HG02588 (cell line): Measurements from ENCODE around the gene ODC1.
"Not testable (repeated sequence)": the region's sequence is repeated elsewhere in the genome, so short reads cannot be mapped to it uniquely, and the experiment has no call there.

ENCODE experiments used
- ATAC-seq: cut with Tn5 transposase; IDR thresholded peaks from one replicate; pipeline ENCODE4 v1.9.1; 2021; ENCODE audit warnings: mild to moderate bottlenecking, moderate library complexity; ENCODE audit not compliant: unreplicated experiment

The ODC1 gene

GRCh38 chr2:10454505-10454904, 6.4 kb upstream of the ODC1 start:
- no peak for ATAC-seq

GRCh38 chr2:10453905-10454298, 5.8 kb upstream of the ODC1 start:
- ATAC-seq: no peak

GRCh38 chr2:10452956-10453904, 5.1 kb upstream of the ODC1 start:
- ATAC-seq: no peak

- ATAC-seq: no peak
Observed at GRCh38 chr2:10452312-10452711, 4.2 kb upstream of the ODC1 start.

GRCh38 chr2:10451819-10452218, 3.7 kb upstream of the ODC1 start:
- no peak for ATAC-seq

GRCh38 chr2:10449838-10450691, 1.9 kb upstream of the ODC1 start:
- ATAC-seq: no peak

- ATAC-seq: no peak
Observed at GRCh38 chr2:10449486-10449831, 1.3 kb upstream of the ODC1 start.

GRCh38 chr2:10448576-10449485, 704 bp upstream of the ODC1 start:
- ATAC-seq: peak; percentile 56

- peak; percentile 26 for ATAC-seq
Observed at GRCh38 chr2:10447300-10447894, 730 bp downstream of the ODC1 start.

GRCh38 chr2:10446631-10447030, 1.5 kb downstream of the ODC1 start:
- no peak for ATAC-seq

- ATAC-seq: no peak
Observed at GRCh38 chr2:10444463-10444862, 3.7 kb downstream of the ODC1 start.

- ATAC-seq: not testable (repeated sequence)
Observed at GRCh38 chr2:10442469-10443126, 5.5 kb downstream of the ODC1 start.

- no peak for ATAC-seq
Observed at GRCh38 chr2:10441948-10442347, 6.2 kb downstream of the ODC1 start.

- no peak for ATAC-seq
Observed at GRCh38 chr2:10440736-10441135, 7.4 kb downstream of the ODC1 start.

GRCh38 chr2:10439971-10440370, 8.2 kb downstream of the ODC1 start:
- ATAC-seq: no peak

GRCh38 chr2:10439185-10439879, 8.8 kb downstream of the ODC1 start:
- no peak for ATAC-seq

GRCh38 chr2:10438688-10439087, 9.4 kb downstream of the ODC1 start:
- no peak for ATAC-seq

GRCh38 chr2:10437806-10438205, 10.3 kb downstream of the ODC1 start:
- ATAC-seq: no peak

GRCh38 chr2:10436583-10437110, 11.5 kb downstream of the ODC1 start:
- no peak for ATAC-seq
